Neutrophil (primary cell): Measurements from ENCODE around the gene ATG7.
A peak's percentile ranks its signal among the peaks of the same experiment; 100 is the strongest.

ENCODE experiments used
- H3K27ac ChIP-seq: fragments of 200-600 bp; sonication (generic); 2 replicates; pipeline ENCODE4 v1.5.1; 2016; ENCODE audit warnings: mild to moderate bottlenecking, moderate library complexity
- H3K27me3 ChIP-seq: fragments of 200-600 bp; sonication (generic); 2 replicates; pipeline ENCODE4 v1.6.0; 2016; ENCODE audit warnings: mild to moderate bottlenecking
- H3K36me3 ChIP-seq: fragments of 200-600 bp; sonication (generic); 2 replicates; pipeline ENCODE4 v1.5.1; 2017
- H3K4me1 ChIP-seq, 2 experiments: fragments of 200-600 bp in 1 of 2; sonication (generic) in 1 of 2; 1 replicate in 1 of 2; 2 replicates in 1 of 2; pipeline versions ENCODE4 v1.5.1 to v1.6.1; 2013 to 2016; ENCODE audit warnings: low read depth in 1 of 2, low read length in 1 of 2, mild to moderate bottlenecking in 1 of 2, moderate library complexity in 1 of 2; ENCODE audit not compliant: control insufficient read depth in 1 of 2, insufficient read depth in 1 of 2
- H3K4me3 ChIP-seq, 2 experiments: fragments of 200-600 bp in 1 of 2; sonication (generic) in 1 of 2; 1 replicate in 1 of 2; 2 replicates in 1 of 2; pipeline ENCODE4 v1.5.1; 2013 to 2016; ENCODE audit warnings: low read depth in 1 of 2, low read length in 1 of 2, mild to moderate bottlenecking in 1 of 2, moderate library complexity in 1 of 2
- H3K9me3 ChIP-seq: fragments of 200-600 bp; sonication (generic); 2 replicates; pipeline ENCODE4 v1.5.1; 2016
- TF ChIP-seq, protein P1 (sequence below): fragments of 200-600 bp; sonication (generic); IDR thresholded peaks from 2 replicates; pipeline ENCODE4 v1.5.1; 2016; ENCODE audit warnings: antibody characterized with exemption

Gene ATG7

DNA sequence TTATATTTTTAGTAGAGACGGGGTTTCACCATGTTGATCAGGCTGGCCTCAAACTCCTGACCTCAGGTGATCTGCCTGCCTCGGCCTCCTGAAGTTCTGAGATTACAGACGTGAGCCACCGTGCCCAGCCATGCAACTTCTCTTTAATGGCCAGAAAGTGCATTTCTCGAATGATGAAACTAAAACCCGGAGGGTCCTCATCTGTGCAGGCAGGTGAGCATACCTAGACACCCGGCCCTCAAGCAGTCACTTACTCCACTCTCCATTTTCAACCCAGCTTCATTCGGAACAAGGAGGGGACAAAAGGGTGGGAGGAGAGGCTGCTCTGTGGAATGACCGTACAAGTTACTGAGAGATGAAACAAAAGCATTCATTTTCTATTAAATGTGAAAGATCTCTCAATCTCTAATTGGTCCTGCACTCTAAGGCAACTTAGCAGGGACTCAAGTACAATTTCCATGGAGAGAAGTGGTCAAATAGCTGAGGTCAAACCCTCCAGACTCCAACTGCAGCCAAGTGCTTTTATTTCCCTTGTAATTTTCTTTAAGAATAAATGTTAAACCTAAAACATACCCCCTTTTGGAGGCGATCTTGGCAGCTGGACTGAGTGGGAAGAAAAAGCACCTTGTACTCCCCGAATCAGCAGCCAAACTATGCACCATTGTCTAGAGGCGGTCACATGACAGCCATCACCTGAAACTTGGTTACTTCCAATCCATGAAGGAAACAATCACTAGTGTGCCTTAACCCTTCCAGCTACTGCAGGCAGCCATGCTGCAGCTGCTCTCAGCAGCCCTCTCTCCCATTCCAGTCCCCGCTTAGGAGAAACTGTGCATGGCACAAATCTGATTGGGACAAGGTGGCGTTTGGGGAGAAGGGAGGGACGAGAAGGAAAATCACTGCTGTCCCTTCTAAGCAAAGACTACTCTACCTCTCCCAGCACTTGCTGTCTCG is 309.3 kb downstream of the ATG7 start:
- Histone ChIP-seq H3K27me3 (no peaks in the 10 kb centered on the region), H3K4me3 (no peak overlapping the region), H3K27ac (peak overlapping the region; percentile 28), H3K9me3 (no peaks in the 10 kb centered on the region), H3K4me1 (peaks cover 16 to 17% of the 10 kb centered on the region in 2 experiments), H3K36me3 (no peaks in the 10 kb centered on the region)
- TF ChIP-seq, protein P1, sequence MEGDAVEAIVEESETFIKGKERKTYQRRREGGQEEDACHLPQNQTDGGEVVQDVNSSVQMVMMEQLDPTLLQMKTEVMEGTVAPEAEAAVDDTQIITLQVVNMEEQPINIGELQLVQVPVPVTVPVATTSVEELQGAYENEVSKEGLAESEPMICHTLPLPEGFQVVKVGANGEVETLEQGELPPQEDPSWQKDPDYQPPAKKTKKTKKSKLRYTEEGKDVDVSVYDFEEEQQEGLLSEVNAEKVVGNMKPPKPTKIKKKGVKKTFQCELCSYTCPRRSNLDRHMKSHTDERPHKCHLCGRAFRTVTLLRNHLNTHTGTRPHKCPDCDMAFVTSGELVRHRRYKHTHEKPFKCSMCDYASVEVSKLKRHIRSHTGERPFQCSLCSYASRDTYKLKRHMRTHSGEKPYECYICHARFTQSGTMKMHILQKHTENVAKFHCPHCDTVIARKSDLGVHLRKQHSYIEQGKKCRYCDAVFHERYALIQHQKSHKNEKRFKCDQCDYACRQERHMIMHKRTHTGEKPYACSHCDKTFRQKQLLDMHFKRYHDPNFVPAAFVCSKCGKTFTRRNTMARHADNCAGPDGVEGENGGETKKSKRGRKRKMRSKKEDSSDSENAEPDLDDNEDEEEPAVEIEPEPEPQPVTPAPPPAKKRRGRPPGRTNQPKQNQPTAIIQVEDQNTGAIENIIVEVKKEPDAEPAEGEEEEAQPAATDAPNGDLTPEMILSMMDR = no peak

DNA sequence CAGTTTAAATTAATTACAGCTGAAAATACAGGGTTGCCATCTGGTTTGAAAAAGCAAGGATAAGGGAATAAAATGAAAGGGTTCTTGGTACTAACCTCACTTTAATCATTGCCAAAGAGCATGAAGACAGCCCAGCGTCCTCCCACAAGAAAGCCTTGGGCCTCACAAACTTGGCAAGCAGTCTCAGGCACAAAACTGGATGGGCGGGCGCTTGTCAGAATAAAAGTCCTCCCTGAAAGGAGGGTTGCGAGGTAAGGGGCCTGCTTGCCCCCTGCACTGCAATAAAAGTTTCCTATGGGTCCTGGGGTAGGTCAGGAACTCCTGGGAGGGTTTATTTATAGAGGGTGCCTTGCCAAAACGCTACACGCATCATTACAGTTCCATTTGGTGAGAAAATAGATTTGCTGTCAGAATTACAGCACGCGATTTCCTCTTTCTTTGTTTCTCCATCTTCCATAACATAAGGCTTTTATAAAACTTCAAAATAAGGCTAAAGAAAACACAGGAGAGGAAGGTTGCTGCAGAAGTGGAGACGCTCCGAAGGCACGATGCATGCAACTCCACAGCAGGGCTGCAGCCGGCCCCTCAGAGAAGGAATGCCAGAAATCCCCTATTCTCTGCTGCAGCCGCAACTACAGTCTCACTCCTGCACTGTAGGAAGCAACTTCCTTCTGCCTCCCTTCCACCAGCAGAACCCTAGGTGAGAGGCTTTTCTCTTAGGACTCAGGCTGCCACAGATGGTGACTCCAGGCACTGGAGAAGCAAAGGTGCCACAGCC is 310.2 kb downstream of the ATG7 start:
- Histone ChIP-seq H3K27ac (peak overlapping the region; percentile 28), H3K9me3 (no peaks in the 10 kb centered on the region), H3K36me3 (no peaks in the 10 kb centered on the region), H3K4me1 (peaks cover 16 to 17% of the 10 kb centered on the region in 2 experiments), H3K4me3 (peak overlapping the region in 1 of 2 experiments; percentile 23), H3K27me3 (no peaks in the 10 kb centered on the region)
- TF ChIP-seq, protein P1 = no peak

DNA sequence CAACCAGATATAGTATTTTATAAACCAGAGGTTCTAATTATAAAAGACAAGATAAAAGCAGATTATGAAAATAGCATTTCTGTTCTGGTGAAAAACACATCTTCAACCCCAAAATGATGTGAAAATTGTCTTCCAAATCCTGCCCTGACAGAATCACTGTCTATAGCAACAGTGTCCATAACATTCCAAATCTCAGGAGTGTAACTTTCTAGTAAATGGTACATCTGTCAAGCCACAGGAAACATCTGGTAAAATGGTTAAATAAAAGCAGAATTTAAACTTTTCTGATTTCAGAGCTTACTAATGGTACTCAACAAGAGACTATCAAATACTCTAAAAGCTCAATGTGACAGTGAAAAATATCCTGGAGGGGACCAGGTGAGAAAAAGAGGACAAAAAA is 311.0 kb downstream of the ATG7 start:
- Histone ChIP-seq H3K4me3 (no peak overlapping the region), H3K27me3 (no peaks in the 10 kb centered on the region), H3K27ac (no peak overlapping the region), H3K36me3 (no peaks in the 10 kb centered on the region), H3K9me3 (no peaks in the 10 kb centered on the region), H3K4me1 (peaks cover 16 to 17% of the 10 kb centered on the region in 2 experiments)
- TF ChIP-seq, protein P1 = no peak

DNA sequence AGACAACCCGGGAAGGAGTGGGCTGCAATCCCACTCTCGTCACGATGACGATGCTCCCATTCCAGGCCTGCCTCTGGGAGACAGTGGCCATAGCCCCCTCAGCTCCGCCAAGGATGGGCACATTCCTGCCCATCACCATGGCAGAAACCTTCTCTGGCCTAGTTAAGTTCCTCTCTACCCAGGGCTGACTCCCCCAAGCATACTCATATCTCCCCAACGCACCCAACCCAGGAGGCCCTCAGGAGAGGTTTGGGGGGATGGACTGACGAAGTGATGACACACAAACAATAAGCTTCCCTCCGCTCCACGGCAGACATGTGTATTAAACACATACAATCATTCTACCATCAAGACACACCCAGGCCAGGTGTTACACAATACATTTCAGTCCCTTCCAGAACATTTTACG is 311.4 kb downstream of the ATG7 start:
- Histone ChIP-seq H3K4me3 (no peak overlapping the region), H3K27me3 (no peaks in the 10 kb centered on the region), H3K9me3 (no peaks in the 10 kb centered on the region), H3K36me3 (no peaks in the 10 kb centered on the region), H3K27ac (no peak overlapping the region), H3K4me1 (peaks cover 16 to 17% of the 10 kb centered on the region in 2 experiments)
- TF ChIP-seq, protein P1 = no peak

DNA sequence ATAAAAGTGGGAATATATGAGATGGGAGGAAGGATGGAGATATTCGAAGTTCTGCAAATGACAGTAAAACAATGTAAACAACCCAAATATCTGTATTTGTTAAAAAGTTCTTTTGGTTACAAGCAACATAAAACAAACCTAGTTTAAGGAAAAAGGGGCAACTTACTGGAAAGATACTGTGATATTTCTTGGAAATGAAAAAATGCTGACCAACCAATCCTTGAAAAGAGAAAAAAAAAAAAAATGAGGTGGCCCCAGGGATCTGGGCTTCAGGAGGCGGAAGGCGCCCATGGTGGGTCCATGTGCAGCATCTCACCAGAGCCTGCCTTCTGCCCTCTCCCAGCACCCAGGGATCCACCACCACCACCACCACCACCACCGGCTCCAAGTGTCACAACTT is 312.4 kb downstream of the ATG7 start:
- TF ChIP-seq, protein P1 = no peak
- H3K4me3 ChIP-seq = no peak overlapping the region
- no peaks in the 10 kb centered on the region for H3K9me3 ChIP-seq
- H3K36me3 ChIP-seq = no peaks in the 10 kb centered on the region
- no peaks in the 10 kb centered on the region for H3K27me3 ChIP-seq
- H3K4me1 ChIP-seq = peaks cover 17 to 19% of the 10 kb centered on the region in 2 experiments
- no peak overlapping the region for H3K27ac ChIP-seq
